Keratinocyte (primary cell): ENCODE data around the gene DKK3. TPM values are rescaled to one million over a fixed set of nuclear protein-coding genes. Genes with fewer than 3 reads are reported as not detected.

ENCODE experiments used
- DNase-seq: peaks from one replicate; pipeline ENCODE4 v3.0.0-alpha.2; 2011; ENCODE audit warnings: low read depth, missing footprints, low spot score
- FAIRE-seq: peaks from 2 replicates; lab custom pipeline; 2011; peaks lifted over from hg19 to GRCh38; lab: Jason Lieb, UNC
- H2AFZ ChIP-seq: 2 replicates; pipeline ENCODE4 v1.6.0; 2012; ENCODE audit warnings: low read length, control low read depth, inconsistent platforms; ENCODE audit not compliant: control insufficient read depth
- H3K27ac ChIP-seq: 2 replicates; pipeline ENCODE4 v1.5.1; 2011; ENCODE audit warnings: low read length; ENCODE audit not compliant: control insufficient read depth, insufficient read depth
- H3K27me3 ChIP-seq: 3 replicates; pipeline ENCODE4 v1.6.0; 2011; ENCODE audit warnings: low read length; ENCODE audit not compliant: control insufficient read depth, insufficient read depth; ENCODE audit errors: extremely low read depth
- H3K36me3 ChIP-seq, 2 experiments: 2 replicates in 1 of 2; 3 replicates in 1 of 2; pipeline ENCODE4 v1.5.1; 2011; ENCODE audit warnings: low read length in 2 of 2, mild to moderate bottlenecking in 1 of 2; ENCODE audit not compliant: control insufficient read depth in 2 of 2, insufficient read depth in 2 of 2; ENCODE audit errors: extremely low read depth in 1 of 2
- H3K4me1 ChIP-seq: 3 replicates; pipeline ENCODE4 v1.5.1; 2011; ENCODE audit warnings: low read length; ENCODE audit not compliant: control insufficient read depth, insufficient read depth; ENCODE audit errors: extremely low read depth
- H3K4me2 ChIP-seq: 3 replicates; pipeline ENCODE4 v1.6.0; 2011; ENCODE audit warnings: low read depth, low read length; ENCODE audit not compliant: control insufficient read depth, insufficient read depth; ENCODE audit errors: extremely low read depth
- H3K4me3 ChIP-seq, 3 experiments: fragments of 200-600 bp in 1 of 3; sonication (generic) in 1 of 3; 2 replicates in 2 of 3; 3 replicates in 1 of 3; pipeline ENCODE4 v1.5.1; 2011 to 2016; ENCODE audit warnings: low read length in 3 of 3, mild to moderate bottlenecking in 3 of 3, control low read depth in 2 of 3, inconsistent platforms in 1 of 3, low read depth in 1 of 3, mixed read lengths in 1 of 3, mixed run types in 1 of 3, moderate library complexity in 1 of 3; ENCODE audit not compliant: control insufficient read depth in 2 of 3, insufficient read depth in 2 of 3; ENCODE audit errors: extremely low read depth in 1 of 3
- H3K79me2 ChIP-seq: 2 replicates; pipeline ENCODE4 v1.6.0; 2012; ENCODE audit warnings: low read length; ENCODE audit not compliant: control insufficient read depth, insufficient read depth
- H3K9ac ChIP-seq: 3 replicates; pipeline ENCODE4 v1.6.0; 2011; ENCODE audit warnings: low read length; ENCODE audit not compliant: control insufficient read depth, insufficient read depth; ENCODE audit errors: extremely low read depth
- H3K9me1 ChIP-seq: 3 replicates; pipeline ENCODE4 v1.6.0; 2011; ENCODE audit warnings: low read length; ENCODE audit not compliant: control insufficient read depth, insufficient read depth; ENCODE audit errors: extremely low read depth
- H3K9me3 ChIP-seq: 2 replicates; pipeline ENCODE4 v1.5.1; 2012; ENCODE audit warnings: low read depth, low read length; ENCODE audit not compliant: control insufficient read depth
- H4K20me1 ChIP-seq: 3 replicates; pipeline ENCODE4 v1.6.0; 2011; ENCODE audit warnings: low read length; ENCODE audit not compliant: control insufficient read depth, insufficient read depth; ENCODE audit errors: extremely low read depth
- CTCF ChIP-seq, 3 experiments: IDR thresholded peaks in 1 of 3; conservative IDR thresholded peaks in 1 of 3; optimal IDR thresholded peaks in 1 of 3; 2 replicates in 2 of 3; 3 replicates in 1 of 3; pipeline versions ENCODE3 to v1.5.1; 2011; ENCODE audit warnings: low read length in 3 of 3, mild to moderate bottlenecking in 3 of 3, moderate library complexity in 2 of 3, control low read depth in 1 of 3, inconsistent platforms in 1 of 3; ENCODE audit not compliant: insufficient read depth in 2 of 3; ENCODE audit errors: extremely low read depth in 1 of 3
- EZH2 ChIP-seq: IDR thresholded peaks from one replicate; pipeline ENCODE4 v1.6.1; 2012; ENCODE audit warnings: inconsistent platforms, mild to moderate bottlenecking, low read length, moderate library complexity
- dilution Hi-C: fragments of 300-500 bp; cut with MboI; formaldehyde crosslinking; loops from one replicate; pipeline ENCODE4 v1.7.0; 2020; ENCODE audit warnings: low sequenced_read_pairs; ENCODE audit not compliant: extremely low pct_ligation_motif_present
- polyA plus RNA-seq, 5 experiments: library from polyadenylated mRNA; depleted of rRNA in 3 of 5; stranded (reverse) in 3 of 5; stranded (forward) in 1 of 5; unstranded in 1 of 5; fragments of >200 nt; gene quantifications; 1 replicate in 1 of 5; 2 replicates in 3 of 5; 3 replicates in 1 of 5; pipeline versions ENCODE4 v1.2.1 to v1.2.3, GENCODE V29; 2011 to 2012; ENCODE audit warnings: missing spikeins in 2 of 5, low read depth in 1 of 5, low replicate concordance in 1 of 5

DKK3 gene
- polyA plus RNA-seq, 1 donor (not counting 4 experiments of a cell fraction or from before 2014, with no cell fraction given): 712 TPM

GRCh38 chr11:11968511-11969280 lies 39.7 kb downstream of the DKK3 start:
- dilution Hi-C loops: no loop called here
- no peak for DNase-seq
- Histone ChIP-seq H3K4me2 (no peak overlapping the region), H3K79me2 (peaks cover 16% of the 10 kb centered on the region), H2AFZ (no peak overlapping the region), H3K4me3 (no peak overlapping the region), H3K36me3 (peaks cover 45 to 52% of the 10 kb centered on the region in 2 experiments), H3K27ac (no peak overlapping the region), H3K4me1 (no peaks in the 10 kb centered on the region), H3K9me3 (no peaks in the 10 kb centered on the region), H3K27me3 (no peaks in the 10 kb centered on the region), H4K20me1 (no peaks in the 10 kb centered on the region), H3K9me1 (no peaks in the 10 kb centered on the region), H3K9ac (no peak overlapping the region)
- FAIRE-seq: no peak
- TF ChIP-seq EZH2: no peak
- TF ChIP-seq CTCF (optimal IDR thresholded peaks at IDR 0.05 in 1 of 3, IDR thresholded peaks at IDR 0.05 in 1 of 3, conservative IDR thresholded peaks at IDR 0.05 in 1 of 3; ENCODE audit: extremely low read depth in 1 of 3, insufficient read depth in 2 of 3, low read length in 3 of 3): no peak

- H3K79me2 ChIP-seq: peaks cover 11% of the 10 kb centered on the region
- no peak for FAIRE-seq
- H3K4me1 ChIP-seq: no peaks in the 10 kb centered on the region
- H3K4me3 ChIP-seq: no peak overlapping the region
- H3K9me1 ChIP-seq: no peaks in the 10 kb centered on the region
- dilution Hi-C loops: no loop called here
- H2AFZ ChIP-seq: no peak overlapping the region
- no peaks in the 10 kb centered on the region for H4K20me1 ChIP-seq
- DNase-seq: no peak
- no peak overlapping the region for H3K27ac ChIP-seq
- H3K9me3 ChIP-seq: no peaks in the 10 kb centered on the region
- no peak overlapping the region for H3K9ac ChIP-seq
- peaks cover 45 to 55% of the 10 kb centered on the region in 2 experiments for H3K36me3 ChIP-seq
- TF ChIP-seq CTCF (optimal IDR thresholded peaks at IDR 0.05 in 1 of 3, IDR thresholded peaks at IDR 0.05 in 1 of 3, conservative IDR thresholded peaks at IDR 0.05 in 1 of 3; ENCODE audit: extremely low read depth in 1 of 3, insufficient read depth in 2 of 3, low read length in 3 of 3) (no peak), EZH2 (no peak)
- H3K27me3 ChIP-seq: no peaks in the 10 kb centered on the region
- H3K4me2 ChIP-seq: no peak overlapping the region
Measured at GRCh38 chr11:11967669-11968510, 40.5 kb downstream of the DKK3 start.
